GM19193 (cell line): ENCODE data around the gene FAM161B.

Experiments used
- POLR2A ChIP-seq: IDR thresholded peaks from 4 replicates; pipeline ENCODE4 v1.6.1; 2011; ENCODE audit not compliant: insufficient read depth, insufficient read length; ENCODE audit errors: extremely low read depth

The FAM161B gene

DNA sequence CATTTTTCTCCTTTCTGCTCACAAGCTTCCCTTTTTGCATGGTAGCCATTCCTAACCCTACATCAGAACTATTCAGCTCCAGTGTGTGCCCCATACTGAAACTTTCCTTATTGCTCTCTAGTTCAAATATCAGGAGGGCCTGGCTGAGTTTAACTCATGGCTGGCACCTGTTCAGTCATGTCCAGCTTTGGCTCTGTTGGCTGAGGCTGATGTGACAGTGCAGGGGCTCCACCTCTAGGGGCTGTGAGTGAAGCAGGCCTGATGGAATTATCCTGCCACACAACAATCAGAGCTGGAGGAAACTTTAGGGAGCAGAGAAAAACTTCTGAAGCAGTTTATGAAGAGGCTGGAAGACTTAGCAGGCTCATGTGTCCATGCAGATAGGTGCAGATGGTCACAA, 8.7 kb upstream of the FAM161B start:
- no peak for TF ChIP-seq POLR2A

GRCh38 chr14:73955674-73956073, 5.8 kb upstream of the FAM161B start:
- no peak for TF ChIP-seq POLR2A

DNA sequence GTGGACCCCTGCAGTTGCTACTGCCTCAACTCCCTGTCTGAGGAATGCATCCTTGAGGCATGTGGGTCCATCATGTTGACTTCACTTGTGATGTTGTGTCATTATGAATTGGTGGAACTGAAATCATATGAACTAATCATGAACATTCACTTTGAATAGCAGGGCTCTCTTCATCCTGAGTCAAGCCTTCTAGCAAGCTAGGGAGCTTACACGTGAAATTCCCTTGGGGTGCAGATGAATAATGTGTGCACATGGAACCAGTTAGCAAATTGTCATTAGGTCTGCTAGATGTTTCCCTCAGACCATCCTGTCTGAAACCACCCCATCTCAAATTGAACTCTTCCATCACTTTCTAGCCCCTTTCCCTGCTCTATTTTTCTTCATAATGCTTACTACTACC, 3.8 kb upstream of the FAM161B start:
- no peak for TF ChIP-seq POLR2A

GRCh38 chr14:73945159-73945670, 4.7 kb downstream of the FAM161B start:
- no peak for TF ChIP-seq POLR2A

DNA sequence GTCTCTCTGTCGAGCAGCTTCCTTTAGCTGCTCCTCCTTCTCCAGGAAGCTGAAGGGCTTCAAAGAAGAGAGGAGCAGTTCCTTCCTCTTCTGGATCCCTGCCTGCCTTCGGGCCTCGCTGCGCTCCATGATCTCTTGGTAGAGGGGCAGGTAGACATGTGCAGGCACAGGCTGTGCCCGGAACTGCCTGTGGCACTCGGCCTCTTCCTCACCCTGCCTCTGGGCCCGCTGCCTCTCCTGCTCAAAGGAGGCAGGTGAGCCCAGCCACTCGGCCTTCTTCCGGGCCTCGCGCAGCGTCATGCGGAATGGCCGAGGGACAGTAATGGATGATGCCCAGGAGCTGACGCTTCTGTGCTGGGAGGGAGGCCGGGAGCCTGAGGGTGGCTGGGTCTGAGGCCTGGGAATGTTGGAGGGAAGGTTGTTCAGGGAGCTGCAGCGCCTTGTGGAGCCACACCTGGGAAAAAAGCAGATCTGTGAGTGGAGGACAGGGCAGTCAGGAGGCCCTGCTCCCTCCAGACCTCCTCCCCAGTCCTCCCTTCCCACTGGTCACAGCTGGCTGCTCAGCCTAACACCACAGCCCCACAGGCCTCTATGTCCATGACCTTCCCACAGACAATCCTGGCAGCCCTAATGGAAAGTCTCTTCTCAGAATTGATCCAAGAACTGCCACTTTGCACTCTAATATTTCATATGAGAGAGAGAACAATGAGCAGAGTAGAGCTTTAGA, 5.3 kb downstream of the FAM161B start:
- TF ChIP-seq POLR2A = no peak

- TF ChIP-seq POLR2A = no peak
These were observed 6.8 kb downstream of the FAM161B start for GRCh38 chr14:73943083-73943482.

DNA sequence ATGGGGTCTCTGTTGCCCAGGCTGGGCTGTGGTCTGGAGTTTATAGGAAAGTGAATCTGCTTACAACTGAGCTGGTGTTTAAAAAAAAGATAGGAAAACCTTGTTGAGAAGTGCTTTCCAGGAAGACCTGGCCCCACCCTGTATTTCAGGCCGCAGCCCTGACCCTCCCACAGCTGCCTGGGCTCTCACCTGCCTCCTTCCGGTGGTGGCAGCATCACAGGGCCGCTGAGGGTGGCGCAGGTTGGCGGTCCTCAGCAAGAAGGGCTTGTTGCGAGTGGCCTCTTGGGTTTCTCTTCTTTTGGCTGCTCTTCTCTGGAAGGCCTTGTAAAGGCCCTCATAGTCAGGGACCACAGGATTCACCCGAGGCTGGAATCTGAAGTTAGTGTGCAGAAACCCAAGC, 7.7 kb downstream of the FAM161B start:
- TF ChIP-seq POLR2A = no peak

DNA sequence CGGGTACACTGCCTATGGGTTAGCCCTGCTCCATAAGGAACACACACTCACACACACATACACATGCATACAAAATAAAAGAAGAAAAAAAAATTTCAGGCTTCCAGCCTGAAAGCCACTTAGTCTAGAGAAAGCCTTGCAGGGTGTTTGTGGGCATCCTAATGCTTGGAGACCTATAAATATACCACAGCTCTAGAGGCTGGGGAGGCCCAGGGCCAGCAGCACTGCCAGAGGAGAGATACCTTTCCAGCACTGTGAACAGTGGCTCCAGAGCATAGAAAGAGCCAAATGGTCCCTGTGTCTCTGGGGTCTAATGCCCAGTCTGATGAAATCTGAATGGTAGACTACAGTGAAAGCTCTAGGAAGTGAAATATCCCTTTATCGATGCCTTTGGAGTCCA, 12.9 kb downstream of the FAM161B start:
- no peak for TF ChIP-seq POLR2A

DNA sequence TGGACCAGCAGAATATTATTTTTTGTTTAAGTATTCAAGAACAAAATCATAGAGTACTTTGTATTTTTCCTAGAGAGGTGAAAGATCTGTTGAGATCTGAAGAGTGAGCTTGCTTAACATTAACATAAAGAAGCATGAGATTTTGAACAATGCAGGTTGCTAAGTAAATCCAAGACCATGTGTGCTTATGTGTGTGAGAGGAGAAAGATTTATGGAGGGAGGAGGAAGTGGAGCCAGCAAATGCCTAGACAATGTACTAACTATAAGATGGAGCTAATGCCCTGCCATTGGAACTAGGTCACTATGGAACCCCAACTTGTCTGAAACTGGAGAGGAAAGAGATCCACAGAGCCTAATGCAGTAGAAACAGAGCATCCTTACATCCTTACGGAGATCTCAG, 13.3 kb downstream of the FAM161B start:
- no peak for TF ChIP-seq POLR2A

DNA sequence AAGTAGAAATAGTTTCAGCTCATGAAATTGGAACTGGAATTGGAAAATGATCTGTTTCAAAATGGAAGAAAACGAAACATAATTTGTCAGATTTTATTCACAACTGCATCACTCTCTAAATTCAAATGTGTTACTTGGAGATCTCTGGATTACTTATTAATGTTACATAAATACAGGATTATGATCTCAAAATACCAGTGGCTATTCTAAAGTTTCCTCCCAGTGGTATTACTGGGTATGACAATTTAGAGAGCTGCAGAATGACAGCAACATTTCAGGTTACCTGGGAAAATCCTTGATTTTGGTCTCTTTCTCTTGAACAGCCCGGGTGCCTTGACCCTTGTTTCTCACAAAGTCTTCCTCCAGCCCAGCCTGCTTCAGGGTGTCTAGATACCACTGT, 14.2 kb downstream of the FAM161B start:
- TF ChIP-seq POLR2A = no peak

- TF ChIP-seq POLR2A = no peak
These were observed 25.6 kb downstream of the FAM161B start for GRCh38 chr14:73924337-73924736.

DNA sequence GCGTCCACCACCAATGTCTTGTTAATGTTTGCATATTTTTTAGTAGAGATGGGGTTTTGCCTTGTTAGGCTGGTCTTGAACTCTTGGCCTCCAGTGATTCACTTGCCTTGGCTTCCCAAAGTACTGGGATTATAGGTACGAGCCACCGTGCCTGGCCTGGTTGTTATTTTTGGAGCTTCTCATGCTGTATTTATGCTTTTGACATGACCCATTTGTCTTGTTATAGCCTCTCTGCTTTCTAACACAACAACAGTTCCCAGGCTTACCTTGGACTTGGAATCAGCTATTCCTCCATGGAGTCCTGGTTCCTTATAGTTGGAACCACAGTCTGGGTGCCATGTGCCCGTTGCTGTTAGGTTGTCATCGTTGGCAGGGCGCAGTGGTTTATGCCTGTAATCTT, 33.6 kb downstream of the FAM161B start:
- TF ChIP-seq POLR2A = no peak

- no peak for TF ChIP-seq POLR2A
These were observed 36.6 kb downstream of the FAM161B start for GRCh38 chr14:73913256-73913655.

DNA sequence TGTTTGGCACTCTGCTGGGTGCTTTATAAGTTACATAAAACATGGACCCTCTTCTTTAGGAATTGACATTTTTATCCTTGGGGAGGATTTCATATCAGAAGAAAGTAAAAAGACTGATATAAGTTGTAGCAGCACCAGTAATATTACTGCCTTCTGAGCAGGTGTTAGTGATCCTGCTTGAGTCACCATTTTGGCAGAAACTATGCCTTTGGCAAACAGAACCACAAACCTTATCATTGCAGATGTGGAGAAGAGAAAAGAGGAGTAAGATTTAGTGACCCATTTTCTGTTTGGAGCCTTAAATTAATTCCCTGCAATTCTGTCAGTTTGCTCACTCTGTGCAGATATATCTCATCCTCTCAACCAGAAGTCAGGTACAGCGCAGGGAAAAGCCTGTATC, 40.2 kb downstream of the FAM161B start:
- TF ChIP-seq POLR2A = no peak

DNA sequence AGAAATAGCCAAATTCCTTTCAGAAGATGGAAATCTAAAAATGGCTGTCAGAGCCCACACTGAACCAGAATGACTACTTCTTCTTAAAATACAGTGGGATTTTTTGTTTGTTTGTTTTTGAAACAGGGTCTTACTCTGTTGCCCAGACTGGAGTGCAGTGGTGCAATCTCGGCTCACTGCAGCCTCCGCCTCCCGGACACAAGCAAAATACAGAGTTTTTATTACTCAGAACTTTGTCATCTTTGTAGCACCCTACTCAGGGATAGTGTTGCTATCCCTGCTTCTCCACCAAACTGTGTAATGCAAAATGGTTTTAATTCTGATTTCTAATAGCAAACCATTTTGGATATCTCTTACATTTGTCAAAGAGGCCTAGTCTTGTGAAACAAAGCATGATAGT, 46.9 kb downstream of the FAM161B start:
- TF ChIP-seq POLR2A = no peak

GRCh38 chr14:73896521-73896920, 53.4 kb downstream of the FAM161B start:
- TF ChIP-seq POLR2A = no peak

GRCh38 chr14:73895939-73896338, 54.0 kb downstream of the FAM161B start:
- TF ChIP-seq POLR2A = no peak
